ENCODE data around the gene GREB1L.
"Not testable (repeated sequence)": the region's sequence is repeated elsewhere in the genome, so short reads cannot be mapped to it uniquely, and the experiment has no call there.

The GREB1L gene

DNA sequence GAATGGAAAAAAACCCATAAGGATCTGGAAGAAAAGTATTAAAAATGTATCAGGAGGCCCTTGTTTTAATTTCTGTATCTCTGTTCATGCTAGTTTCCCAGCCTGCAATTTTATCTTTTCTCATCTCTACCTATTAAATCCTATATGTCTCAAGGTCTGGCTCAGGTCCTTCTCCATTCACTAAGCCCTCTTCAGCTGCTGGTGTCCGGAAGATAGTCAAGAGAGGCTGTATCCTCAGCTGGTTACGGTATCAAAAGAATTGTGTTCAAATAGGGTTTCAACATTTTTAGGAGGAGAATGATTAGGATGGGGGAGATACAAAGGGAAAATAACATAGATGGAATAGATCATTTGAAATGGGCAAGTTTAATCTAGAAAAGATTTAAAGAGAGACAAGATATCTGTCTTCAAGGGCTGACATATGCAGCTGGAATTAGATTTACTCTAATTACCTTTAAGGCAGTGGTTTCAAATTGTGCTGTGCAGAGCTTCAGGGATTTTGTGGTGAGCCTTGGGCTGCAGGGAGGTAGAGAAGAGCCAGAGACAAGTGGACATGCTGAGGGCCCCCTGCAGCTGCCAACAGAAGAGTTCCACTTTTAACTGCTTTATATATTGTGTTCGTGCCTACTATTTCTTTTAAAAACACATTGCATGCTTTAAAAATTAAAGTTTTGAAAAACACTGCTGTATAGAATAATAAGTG, 24.1 kb downstream of the GREB1L start:
- DNase-seq, result no peak

DNA sequence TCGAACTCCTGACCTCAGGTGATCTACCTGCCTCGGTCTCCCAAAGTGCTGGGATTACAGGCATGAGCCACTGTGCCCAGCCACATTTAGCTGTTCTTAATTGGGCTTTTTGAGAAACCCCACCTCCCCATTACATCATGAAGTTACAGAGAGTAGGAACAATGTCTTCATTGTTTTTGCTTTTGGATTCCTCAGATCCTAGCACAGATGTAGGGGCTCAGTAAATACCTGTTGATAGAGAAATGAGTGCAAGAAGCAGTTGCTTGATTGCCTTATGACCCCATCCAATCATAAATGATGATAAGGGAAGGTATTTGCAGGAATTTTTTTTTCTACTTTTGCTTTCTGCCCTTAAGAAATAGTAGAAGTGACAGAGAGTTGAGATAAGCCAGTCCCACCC, 25.4 kb downstream of the GREB1L start:
- DNase-seq, result no peak

DNA sequence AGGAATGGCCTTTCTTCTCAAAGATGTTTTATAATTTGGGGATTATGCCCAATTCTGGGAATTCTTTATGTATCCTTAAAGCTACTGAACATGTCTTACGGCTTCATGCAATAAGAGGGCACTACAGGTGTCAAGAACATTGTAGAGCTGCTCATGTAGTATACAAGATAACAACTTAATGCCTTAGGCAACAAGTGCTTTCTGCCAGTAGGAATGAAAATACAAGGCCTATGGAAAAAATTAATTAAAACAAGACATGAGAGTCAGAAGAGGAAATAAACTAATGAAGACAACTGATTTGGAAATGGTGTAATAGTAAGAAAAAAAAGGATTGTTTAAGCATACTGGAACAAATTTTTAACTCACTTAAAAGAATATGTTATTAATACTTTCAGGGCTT, 27.3 kb downstream of the GREB1L start:
- no peak for DNase-seq

DNA sequence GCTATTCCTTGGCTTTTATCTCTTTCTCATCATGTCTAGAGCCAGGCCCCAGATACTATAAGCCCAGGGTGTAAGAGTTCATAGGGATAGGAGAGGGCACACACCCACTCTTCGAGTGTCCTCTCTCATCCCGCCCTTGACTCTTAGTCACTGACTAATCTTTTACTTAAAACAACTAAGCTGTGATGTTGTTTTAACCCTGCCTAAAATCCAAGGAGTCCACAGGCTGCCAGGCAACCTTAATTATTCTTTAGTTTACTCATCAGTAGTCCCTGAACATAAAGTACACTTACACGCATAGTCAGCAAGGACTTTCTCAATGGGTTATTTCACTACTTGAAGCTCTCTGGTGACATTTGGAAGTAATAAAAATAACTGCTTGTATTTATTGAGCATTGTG, 28.4 kb downstream of the GREB1L start:
- DNase-seq, result no peak

DNA sequence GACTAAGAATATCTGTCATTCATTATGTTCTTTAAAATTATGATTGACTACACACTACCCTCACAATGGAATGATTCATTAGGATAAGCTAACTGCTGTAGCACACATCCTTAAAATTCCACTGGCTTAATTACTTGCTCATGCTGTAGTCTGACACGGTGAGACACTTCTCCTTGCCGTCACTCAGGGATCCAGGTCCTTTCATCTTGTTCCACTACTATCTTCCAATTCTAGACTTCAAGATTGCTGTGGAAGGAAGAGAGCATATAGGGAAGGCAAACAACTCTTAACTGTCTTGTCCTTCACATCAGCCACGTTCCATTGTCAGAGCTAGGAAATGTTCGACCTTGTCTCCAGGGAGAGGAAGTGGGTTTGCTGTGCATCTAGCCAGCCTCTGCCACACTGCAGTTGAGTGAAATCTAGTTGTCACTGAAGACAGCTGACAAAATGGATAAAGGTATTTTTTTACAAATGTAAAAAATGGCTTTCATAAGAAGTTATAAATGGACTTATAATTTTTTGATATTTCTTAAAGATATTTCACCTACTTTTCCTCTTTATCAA, 30.1 kb downstream of the GREB1L start:
- no peak for DNase-seq

DNA sequence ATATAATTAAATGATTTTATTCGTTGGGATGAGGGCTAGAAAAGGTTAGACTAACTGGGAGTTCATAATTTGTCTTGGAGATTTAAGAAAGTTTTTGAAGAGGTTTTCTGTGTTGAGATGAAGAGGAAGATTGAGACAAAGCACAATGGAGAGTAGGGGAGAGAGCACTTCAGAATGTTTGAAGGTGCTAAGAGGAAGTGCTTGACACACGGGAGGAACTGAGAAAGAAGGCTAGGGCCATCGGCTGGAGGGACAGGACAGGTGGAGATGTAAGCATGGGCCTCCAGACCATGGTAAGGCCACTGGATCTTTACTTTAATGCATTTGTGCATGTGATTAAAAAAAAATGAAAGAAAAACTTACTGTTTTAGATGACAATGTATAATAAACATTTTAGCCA, 31.5 kb downstream of the GREB1L start:
- no peak for DNase-seq

DNA sequence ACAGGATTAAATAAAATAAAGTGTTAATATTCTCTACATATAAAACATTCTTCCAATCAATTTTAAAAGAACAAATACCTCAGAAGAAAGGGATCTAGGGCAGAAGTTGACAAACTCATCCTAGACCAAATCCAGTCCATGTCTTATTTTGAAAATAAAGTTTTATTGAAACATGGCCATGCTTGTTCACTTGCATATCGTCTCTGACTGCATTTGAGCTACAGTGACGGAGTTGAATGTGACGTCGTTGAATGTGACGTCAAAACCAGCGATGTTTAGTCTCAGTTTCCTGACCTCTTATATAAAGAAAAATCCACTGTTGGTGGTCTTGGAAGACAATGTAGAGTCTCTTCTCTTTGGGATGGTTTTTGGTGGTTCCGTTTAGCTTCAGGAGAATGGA, 33.6 kb downstream of the GREB1L start:
- no peak for DNase-seq

DNA sequence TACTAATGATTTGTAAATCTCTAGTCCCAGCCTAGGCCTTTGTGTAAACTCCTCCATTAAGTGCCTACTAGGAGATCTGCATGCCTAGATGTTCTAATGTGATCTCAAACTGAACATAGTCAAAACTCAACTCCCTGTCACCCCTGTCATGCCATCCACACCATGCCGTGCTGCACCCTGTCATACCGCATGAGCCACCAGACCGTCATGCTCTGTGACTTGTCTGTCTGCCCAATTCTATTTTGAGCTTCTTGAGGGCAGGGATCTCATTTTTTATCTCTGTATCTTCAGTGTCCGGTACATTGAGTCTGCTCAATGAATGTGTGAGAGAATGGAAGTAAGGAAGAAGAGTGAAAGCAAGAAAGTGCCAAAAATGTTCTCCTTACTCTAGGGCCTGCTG, 35.5 kb downstream of the GREB1L start:
- DNase-seq, result no peak

DNA sequence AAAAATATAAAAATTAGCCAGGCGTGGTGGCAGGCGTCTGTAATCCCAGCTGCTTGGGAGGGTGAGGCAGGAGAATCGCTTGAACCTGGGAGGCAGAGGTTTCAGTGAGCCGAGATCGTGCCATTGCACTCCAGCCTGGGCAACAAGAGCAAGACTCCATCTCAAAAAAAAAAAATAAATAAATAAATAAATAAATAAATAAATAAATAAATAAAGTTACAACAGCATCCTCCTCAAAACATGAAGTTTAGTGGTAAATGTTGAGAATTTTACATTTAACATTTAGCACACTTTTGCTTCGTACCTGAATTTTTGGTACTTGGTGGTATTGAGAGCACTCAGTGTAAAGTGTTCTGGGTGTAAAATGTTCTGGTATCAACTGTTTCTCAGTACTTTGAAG, 36.2 kb downstream of the GREB1L start:
- not testable (repeated sequence) for DNase-seq

DNA sequence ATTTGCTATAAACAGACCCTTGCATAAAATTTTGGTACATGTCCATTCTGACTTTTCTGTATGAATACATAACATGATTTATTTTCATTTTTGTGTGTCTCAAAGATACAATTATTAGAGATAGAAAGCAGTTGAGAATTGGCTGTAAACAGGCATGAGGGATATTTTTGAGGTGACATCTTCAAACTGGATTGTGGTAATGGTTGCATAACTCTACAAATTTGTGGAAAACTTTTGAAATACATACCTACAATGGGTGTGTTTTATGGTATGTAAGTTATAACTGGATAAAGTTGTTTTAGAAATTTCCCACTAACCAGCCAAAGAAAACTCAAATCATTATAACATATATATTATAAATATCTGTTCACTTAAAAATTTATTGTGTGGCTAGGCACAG, 39.6 kb downstream of the GREB1L start:
- no peak for DNase-seq

DNA sequence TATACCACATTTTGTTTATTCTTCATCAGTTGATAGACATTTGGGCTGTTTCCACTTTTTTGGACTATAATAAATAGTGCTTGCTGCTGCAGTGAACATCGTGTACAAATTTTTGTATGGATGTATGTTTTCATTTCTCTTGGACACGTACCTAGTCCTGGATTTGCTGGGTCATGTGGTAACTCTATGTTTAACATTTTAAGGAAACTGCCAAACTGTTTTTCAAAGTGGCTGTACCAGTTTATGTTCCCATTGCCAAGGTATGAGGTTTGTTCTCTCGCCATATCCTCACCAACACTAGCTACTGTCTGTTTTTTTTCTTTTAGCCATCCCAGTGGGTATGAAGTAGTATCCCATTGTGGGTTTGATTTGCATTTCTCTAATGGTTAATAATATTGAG, 42.5 kb downstream of the GREB1L start:
- no peak for DNase-seq

DNA sequence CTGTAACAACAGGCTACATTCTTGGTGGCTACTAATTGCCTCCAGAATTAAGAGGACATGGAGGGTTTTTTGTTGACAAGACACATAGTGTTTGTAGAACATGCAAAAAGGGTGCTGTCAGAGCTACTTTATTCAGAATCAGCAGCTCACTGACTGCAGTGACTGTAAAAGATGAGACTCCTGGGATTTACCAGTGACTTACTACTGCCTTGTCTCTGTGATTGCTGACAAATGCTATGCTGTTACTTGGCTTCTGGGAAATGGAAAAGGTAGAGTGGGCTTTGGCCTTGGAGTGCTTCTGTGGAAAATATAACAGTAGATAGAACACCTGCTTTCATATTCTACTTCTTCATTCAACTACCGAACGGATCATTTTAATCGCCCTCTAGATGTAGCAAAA, 47.8 kb downstream of the GREB1L start:
- DNase-seq, result no peak

DNA sequence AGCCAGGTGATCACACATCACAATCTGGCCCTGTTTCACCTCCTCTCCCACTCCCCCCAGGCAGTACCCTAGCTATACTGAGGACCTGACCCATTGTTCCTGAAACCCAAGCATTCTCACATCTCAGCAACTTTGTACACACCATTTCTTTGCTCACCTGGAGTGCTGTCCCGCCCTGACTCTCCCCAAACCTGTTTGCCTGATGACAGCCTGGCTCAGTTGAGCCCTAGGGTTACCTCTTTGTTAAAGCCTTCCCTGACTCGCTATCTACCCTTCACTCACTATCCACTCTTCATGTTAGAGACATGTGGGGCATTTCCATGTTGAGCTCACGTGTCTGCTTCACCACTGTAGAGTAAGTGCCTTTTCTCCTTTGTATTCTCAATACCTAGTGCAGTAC, 49.1 kb downstream of the GREB1L start:
- DNase-seq, result no peak

DNA sequence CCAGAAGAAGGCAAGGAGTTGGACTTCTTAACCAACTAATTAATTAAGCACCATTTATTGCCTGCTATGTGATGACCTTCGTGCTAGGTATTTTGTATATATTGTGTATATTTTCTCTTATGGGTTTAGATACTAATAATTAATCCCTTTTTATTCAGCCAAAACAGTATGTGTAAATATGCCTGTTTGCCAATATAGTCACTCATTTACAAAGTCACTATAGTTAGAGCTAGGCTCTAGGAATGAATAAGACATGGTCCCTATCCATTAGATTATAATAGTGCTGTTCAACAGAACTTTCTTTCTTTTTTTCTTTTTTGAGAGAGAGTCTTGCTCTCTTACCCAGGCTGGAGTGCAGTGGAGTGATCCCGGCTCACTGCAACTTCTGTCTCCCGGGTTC, 51.4 kb downstream of the GREB1L start:
- no peak for DNase-seq

DNA sequence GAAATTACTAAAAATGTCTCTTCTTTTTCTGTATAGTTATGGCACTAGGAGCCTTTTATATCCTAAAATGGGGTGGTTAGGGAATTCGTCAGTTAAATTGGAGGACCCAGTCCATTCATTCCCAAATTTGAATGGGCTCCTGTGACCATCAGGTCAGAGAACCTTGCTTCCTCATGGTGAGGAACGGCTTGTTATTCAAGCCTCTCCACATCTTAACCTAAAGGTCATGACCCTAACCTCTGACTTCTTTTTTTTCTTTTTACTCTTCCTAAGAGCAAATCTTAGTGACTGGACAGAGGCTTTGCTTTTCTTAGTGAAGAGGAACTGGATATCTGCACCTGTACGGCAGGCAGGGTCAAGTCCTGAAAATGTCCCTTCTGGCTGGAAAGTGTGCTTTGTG, 53.1 kb downstream of the GREB1L start:
- DNase-seq, result no peak

DNA sequence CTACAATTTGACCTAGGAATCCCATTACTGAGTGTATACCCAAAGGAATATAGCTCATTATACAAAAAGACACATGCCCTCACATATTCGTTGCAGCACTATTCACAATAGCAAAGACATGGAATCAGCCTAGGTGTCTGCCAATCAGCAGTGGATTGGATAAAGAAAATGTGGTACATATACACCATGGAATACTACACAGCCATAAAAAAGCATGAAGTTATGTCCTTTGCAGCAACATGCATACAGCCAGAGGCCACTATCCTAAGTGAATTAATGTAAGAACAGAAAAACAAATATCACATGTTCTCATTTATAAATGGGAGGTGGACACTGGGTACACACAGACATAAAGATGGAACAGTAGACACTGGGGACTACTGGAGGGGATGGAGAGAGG, 54.0 kb downstream of the GREB1L start:
- no peak for DNase-seq

DNA sequence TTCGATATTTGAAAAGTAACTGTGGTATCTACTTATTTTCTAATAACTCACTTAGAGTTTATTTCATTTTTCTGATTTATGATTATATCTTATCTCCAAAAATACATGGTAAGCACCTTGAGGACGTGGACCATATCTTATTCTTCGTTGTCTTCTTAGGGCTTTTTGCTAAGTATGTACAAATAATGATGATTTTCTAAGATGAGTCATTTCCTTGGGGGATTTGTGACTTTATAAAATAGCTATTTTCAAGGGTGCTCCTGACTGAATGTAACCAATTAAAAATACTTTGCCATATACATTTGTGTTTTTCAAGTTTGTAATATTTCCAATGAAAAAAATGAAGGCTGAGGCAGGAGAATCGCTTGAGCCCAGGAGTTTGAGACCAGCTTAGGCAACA, 56.3 kb downstream of the GREB1L start:
- no peak for DNase-seq

DNA sequence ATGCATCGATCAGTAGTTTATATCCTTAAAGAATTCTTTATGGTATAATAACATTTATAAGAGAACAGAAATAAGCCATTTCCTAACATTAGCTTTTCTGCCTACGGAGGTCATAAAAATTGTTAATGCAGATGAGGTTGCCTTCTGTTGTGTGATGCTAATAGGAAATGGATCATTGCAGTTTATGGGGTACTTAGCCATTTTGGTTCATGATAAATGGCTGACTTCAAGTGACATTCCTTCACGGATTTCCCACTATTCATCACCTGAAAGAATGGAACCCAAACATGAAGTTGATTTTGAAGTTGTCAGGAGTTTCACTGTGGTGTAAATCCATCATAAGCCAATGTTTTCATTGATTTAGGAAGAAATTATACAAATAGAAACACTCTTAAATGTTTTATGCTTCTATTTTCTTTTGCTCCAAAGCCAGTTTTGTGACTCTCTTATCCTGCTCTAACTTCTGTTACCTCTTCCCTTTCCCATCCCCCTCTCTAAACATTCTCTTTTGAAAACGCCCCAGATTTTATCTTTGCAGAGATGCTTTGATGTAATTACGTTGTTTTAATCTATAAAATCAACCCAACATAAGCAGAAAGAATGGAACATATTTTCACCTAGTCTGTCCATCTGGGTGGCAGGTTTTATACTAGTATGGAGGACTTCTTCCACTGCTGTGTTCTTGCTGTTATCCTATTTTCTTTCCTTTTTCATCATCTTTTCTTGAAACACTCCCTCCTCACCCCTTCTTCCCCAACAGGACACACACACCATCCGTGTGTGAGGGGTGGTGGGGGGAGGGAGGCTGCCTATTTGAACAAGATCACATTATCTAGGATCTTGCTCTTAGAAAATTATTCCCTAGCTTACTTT, 58.2 kb downstream of the GREB1L start:
- no peak for DNase-seq

DNA sequence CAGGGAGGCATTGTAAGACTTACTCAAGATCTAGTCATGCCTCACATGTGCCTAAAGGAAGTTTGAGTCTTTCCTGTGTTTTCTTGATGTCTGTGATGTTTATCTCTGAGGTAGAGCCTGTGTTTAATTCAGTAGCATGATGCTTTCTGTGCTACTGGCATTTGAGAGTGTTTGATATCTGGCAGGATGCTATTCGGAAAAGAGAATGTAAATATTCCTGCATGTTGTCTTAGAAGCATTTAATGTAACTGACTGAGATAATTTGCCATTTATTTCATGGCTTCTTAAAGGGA, 58.8 kb downstream of the GREB1L start:
- DNase-seq, result no peak

DNA sequence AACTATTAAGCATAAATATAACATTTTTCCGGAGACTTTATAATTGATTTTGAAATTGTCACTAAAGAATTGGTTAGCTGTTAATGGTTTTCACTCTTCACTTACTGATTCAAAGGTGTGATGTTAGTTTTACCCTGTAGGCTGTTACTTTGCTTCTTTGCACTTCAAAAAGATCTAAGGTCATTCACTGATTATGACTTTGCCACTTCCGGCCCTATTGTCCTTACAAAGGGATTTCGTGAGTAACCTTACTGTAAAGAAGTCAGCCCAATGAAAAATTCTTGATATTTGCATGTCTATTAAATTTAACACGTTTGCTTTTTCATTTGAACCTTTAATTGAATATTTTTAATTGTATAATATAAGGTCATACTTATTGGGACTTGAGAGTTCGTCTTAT, 61.4 kb downstream of the GREB1L start:
- DNase-seq, result no peak

DNA sequence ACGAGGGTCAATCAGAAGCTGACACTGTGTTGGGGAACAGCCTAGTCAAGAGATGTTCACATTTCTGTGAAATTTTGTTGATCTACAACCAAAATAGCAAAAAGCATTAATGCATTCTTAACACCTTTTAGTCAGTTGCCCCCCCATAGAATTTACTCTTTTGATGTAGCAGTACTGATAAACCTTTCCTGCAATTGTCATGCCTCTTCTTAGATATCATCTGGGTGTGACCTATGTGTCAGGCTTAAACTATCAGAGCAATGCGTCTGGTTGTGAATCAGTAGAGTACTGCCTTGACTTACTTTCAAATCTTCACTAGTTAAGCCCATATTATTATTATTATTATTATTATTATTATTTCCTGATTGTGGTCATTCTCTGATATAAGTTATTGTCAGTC, 61.9 kb downstream of the GREB1L start:
- DNase-seq, result no peak

DNA sequence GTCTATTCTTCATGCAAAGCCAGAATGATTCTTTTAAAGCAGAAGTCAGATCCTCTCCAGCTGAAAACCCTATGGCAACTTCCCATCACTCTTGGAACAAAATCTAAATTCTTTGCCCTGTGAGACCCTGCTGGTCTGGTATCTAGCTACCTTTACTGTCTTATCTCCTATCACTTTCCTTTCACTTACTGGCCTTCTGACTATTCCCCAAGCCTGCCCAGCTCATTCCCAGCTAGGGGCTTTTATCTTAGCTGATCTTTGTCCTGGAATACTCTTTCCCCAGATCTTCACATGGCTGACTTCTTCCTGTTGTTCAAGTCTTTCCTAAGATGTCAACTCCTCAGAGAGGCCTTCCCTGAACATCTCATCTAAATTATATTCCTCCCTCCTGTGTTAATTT, 63.6 kb downstream of the GREB1L start:
- no peak for DNase-seq

DNA sequence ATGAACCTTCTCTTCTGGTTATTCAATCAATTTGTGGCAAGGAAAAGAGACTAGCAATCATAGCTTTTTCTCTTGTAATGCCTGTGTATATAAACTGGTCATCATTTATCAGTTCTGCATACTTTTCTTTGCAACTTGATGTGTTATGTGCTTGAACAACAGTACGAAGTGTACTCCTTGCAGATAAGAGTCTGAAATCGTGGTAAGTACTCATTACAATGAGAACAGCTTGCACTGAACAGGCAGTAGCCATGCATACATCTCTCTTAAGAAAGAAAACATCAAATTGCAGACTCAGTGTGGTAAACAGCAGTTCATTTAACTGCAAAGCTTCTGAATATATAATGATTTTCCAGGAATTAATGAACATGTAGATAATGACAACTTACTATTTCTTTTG, 64.3 kb downstream of the GREB1L start:
- DNase-seq, result no peak

DNA sequence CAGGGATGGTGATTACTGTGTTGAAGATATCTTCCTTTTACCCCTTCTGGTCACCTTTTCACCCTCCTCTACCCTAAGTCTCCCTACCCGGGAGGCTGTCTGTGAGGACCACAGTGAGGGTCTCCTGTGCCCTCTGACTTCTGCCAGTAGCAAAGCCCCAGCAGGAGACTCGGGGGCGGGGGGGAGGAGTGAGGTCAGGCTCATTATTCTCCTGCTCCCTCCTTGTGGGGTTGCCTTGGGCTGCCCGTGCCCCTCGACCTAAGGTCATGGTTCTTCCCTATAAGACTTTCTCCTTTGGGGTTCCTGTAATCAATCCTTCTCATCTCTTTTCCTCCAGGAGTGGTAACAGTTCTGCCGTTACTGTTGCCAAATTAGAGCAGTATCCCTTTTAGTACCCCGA, 65.5 kb downstream of the GREB1L start:
- DNase-seq, result no peak

DNA sequence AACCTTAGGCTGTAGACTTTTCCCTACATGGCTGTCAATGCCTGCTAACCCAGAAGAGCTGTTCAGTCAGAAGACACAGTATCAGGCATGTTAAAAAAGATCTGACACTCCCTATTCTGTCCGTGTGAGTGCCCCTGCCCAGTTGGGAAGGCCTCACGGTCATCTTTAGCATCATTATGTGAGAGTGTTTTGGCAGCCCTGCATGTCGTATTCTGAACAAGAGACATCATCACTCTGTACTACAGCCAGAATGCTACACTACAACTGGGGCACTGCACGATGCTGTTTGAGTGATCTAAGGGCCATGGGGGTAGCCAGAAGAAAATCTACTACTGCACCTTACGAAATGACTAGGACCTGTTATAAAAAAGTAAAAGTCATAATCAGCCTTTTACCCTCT, 67.2 kb downstream of the GREB1L start:
- DNase-seq, result no peak
